ENCODE measurements around the gene NXPH3. TPM values are rescaled to one million over a fixed set of nuclear protein-coding genes. Genes with fewer than 3 reads are reported as not detected.

Gene NXPH3
- total and polyA plus RNA-seq, 2 experiments from 2014 or later: 0.30 to 1.4 TPM

DNA sequence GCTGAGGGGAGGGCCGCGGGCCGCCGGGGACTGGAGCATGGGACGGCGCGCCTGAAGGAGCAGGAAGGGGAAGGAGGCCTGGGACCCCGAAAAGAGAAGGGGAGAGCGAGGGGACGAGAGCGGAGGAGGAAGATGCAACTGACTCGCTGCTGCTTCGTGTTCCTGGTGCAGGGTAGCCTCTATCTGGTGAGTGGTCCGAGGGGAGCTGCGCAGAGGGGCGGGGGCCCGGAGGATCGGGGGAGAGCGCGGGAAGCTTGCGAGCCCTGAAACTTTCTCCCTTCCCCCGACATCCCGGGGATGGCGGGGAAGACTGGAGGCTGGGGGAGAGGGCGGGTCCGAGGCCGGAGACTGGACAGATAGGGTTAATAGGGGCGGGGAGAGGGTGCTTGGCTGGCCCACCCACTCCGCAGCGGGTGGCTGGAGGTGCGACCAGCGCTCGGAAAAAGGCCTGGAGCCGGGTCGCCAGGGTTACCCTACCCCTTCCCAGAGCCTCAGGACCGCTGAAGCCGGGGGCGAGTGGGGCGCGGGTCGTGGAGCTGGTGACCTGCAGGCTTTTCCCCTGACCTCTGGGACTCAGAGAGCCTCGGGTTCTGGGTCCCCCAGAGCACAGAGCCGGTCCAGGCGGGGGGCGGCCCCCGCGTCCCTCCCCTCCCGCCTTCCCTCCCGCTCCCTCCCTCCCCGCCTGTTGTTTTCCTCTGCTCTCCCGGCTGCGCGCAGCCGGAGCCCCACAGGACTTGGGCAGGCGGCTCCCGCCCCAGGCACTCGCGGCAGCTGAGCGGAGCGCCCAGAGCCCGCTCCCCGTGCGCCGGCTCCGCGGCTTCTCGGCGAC, 631 bp downstream of the NXPH3 start:
- peak overlapping the region; percentile 56 for H3K9ac ChIP-seq
- H3K4me3 ChIP-seq: peak overlapping the region; percentile 73
- in situ Hi-C loops (cut with MboI): no loop called here
- H3K9me3 ChIP-seq (ENCODE audit: low read depth): no peaks in the 10 kb centered on the region
- H3K9me2 ChIP-seq (ENCODE audit: insufficient read depth): no peaks in the 10 kb centered on the region
- H2AFZ ChIP-seq: peak overlapping the region; percentile 82
- H3K79me2 ChIP-seq (ENCODE audit: insufficient read depth): no peaks in the 10 kb centered on the region
- no peaks in the 10 kb centered on the region for H3F3A ChIP-seq (ENCODE audit: insufficient read depth)
- H3K27me3 ChIP-seq (replicated peaks; ENCODE audit: insufficient read depth): 0 out of 2 replicates have a peak, but pooled peaks cover 3% of the 10 kb centered on the region
- H3K4me2 ChIP-seq (ENCODE audit: unreplicated experiment): peak overlapping the region; percentile 82
- no peaks in the 10 kb centered on the region for H3K36me3 ChIP-seq (ENCODE audit: low read depth)
- DNase-seq: peak; percentile 78
- 1 to 3% methylated on average over 27 to 47 of the region's 68 CpGs for WGBS, 2 experiments (ENCODE audit: low coverage in 1 of 2, low lambda C conversion rate in 2 of 2, missing lambda C conversion rate in 2 of 2)
- H3K27ac ChIP-seq: no peak overlapping the region
- no peaks in the 10 kb centered on the region for H3K4me1 ChIP-seq (ENCODE audit: insufficient read depth)
- no peaks in the 10 kb centered on the region for H4K20me1 ChIP-seq (ENCODE audit: insufficient read depth)
- TF ChIP-seq EZH2 (IDR thresholded peaks at IDR 0.05; ENCODE audit: insufficient read depth, poor library complexity, severe bottlenecking) (peak; percentile 37), EZH2phosphoT487 (IDR thresholded peaks at IDR 0.05; ENCODE audit: insufficient read depth, low read depth) (no peak)

DNA sequence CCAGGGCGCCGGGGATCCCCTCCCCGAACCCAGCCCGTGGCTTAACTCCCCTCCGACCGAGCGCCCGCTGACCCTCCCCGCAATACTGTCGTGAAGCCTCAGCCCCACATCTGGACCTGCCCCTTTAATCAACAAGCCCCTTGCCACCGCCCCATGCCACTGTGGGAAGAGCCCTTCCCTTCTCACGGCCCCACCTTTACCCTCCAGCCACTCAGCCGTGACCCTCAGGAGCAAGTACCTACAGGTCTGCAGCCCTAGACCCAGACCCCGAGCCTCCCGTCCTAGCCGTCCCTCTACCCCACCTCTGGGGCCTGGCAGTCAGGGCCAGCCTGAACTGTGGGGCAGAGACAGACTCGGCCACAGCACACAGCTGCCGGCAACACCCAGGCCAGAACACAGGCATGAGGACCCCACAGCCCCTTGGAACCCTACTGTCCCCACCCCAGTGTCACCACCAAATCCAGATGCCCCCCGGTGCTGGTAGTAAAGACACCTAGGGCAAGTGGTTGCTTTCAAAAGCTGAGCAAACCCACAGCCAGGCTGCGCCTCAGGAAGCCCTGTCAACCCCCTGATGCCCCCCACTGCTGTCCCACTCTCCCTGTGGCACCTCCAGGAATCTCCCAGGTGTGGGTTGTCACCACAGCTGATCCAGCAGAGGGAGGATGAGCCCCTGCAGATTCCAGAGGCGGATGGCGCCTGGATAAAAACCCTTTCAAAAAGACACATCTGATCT, 1.4 kb downstream of the NXPH3 start:
- TF ChIP-seq EZH2 (IDR thresholded peaks at IDR 0.05; ENCODE audit: insufficient read depth, poor library complexity, severe bottlenecking) (no peak), EZH2phosphoT487 (IDR thresholded peaks at IDR 0.05; ENCODE audit: insufficient read depth, low read depth) (no peak)
- Histone ChIP-seq H3K9me2 (ENCODE audit: insufficient read depth) (no peaks in the 10 kb centered on the region), H3K79me2 (ENCODE audit: insufficient read depth) (no peaks in the 10 kb centered on the region), H4K20me1 (ENCODE audit: insufficient read depth) (no peaks in the 10 kb centered on the region), H3K4me1 (ENCODE audit: insufficient read depth) (no peaks in the 10 kb centered on the region), H3K36me3 (ENCODE audit: low read depth) (no peaks in the 10 kb centered on the region), H3K4me3 (peak overlapping the region; percentile 73), H3K9me3 (ENCODE audit: low read depth) (no peaks in the 10 kb centered on the region), H3K27ac (no peak overlapping the region), H3K4me2 (ENCODE audit: unreplicated experiment) (peak overlapping the region; percentile 82), H3K9ac (peak overlapping the region; percentile 56), H3F3A (ENCODE audit: insufficient read depth) (no peaks in the 10 kb centered on the region), H3K27me3 (replicated peaks; ENCODE audit: insufficient read depth) (0 out of 2 replicates have a peak, but pooled peaks cover 3% of the 10 kb centered on the region), H2AFZ (peak overlapping the region; percentile 82)
- no peak for DNase-seq
- WGBS, 2 experiments (ENCODE audit: low coverage in 1 of 2, low lambda C conversion rate in 2 of 2, missing lambda C conversion rate in 2 of 2): 19 to 25% methylated on average over 12 to 21 of the region's 22 CpGs
- in situ Hi-C loops (cut with MboI): no loop called here

DNA sequence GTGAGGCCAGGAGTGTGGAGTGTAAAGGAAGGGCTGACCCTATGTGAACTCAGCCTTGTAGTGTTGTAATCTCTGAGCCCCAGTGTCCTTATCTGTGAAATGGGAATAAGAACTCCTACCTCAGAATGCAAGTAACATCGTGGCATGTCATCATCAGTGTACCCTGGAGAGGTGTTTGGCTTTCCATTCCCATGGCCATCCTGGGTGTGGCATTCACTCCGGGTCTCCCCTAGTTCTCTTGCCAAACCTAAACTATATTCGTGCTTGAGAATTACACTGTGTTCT, 1.9 kb downstream of the NXPH3 start:
- Histone ChIP-seq H3K27ac (no peak overlapping the region), H3K4me3 (no peak overlapping the region), H3K4me1 (ENCODE audit: insufficient read depth) (peaks cover 1% of the 10 kb centered on the region; the same call in 1 of the 2 replicates), H3K4me2 (ENCODE audit: unreplicated experiment) (no peak overlapping the region), H3K79me2 (ENCODE audit: insufficient read depth) (no peaks in the 10 kb centered on the region), H3F3A (ENCODE audit: insufficient read depth) (no peaks in the 10 kb centered on the region), H3K36me3 (ENCODE audit: low read depth) (no peaks in the 10 kb centered on the region), H3K9me2 (ENCODE audit: insufficient read depth) (no peaks in the 10 kb centered on the region), H3K27me3 (replicated peaks; ENCODE audit: insufficient read depth) (0 out of 2 replicates have a peak, but pooled peaks cover 3% of the 10 kb centered on the region), H4K20me1 (ENCODE audit: insufficient read depth) (no peaks in the 10 kb centered on the region), H2AFZ (no peak overlapping the region), H3K9ac (no peak overlapping the region), H3K9me3 (ENCODE audit: low read depth) (no peaks in the 10 kb centered on the region)
- in situ Hi-C loops (cut with MboI): no loop called here
- DNase-seq: no peak
- WGBS, 2 experiments (ENCODE audit: low coverage in 1 of 2, low lambda C conversion rate in 2 of 2, missing lambda C conversion rate in 2 of 2): 47 to 51% methylated on average over 3 of the region's 3 CpGs
- TF ChIP-seq EZH2 (IDR thresholded peaks at IDR 0.05; ENCODE audit: insufficient read depth, poor library complexity, severe bottlenecking) (no peak), EZH2phosphoT487 (IDR thresholded peaks at IDR 0.05; ENCODE audit: insufficient read depth, low read depth) (no peak)

DNA sequence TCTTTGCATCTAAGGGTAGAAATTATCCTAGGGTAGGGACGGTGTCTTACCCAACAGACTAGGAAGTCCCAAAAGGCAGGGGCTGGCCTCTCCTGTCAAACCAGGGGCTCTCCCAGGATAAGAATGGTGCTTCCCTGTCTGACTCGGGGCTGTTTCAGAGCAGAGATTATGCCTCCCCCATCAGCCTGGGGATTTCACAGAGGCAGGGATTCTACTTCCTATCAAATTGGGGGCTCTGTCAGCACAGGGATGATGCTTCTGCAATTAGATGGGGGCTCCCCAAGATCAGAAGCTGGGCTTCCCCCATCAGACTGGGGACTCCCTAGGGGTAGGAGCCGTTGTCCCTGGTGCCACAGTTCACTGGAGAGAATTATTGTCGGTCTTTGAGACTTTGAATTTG, 2.3 kb downstream of the NXPH3 start:
- WGBS, 2 experiments (ENCODE audit: low coverage in 1 of 2, low lambda C conversion rate in 2 of 2, missing lambda C conversion rate in 2 of 2): 67 to 68% methylated on average over 4 of the region's 4 CpGs
- Histone ChIP-seq H3K36me3 (ENCODE audit: low read depth) (no peaks in the 10 kb centered on the region), H3K4me3 (no peak overlapping the region), H3K9me3 (ENCODE audit: low read depth) (no peaks in the 10 kb centered on the region), H3K4me2 (ENCODE audit: unreplicated experiment) (no peak overlapping the region), H3K9me2 (ENCODE audit: insufficient read depth) (no peaks in the 10 kb centered on the region), H3K9ac (no peak overlapping the region), H3K79me2 (ENCODE audit: insufficient read depth) (no peaks in the 10 kb centered on the region), H3K4me1 (ENCODE audit: insufficient read depth) (peaks cover 5% of the 10 kb centered on the region; the same call in 1 of the 2 replicates), H4K20me1 (ENCODE audit: insufficient read depth) (no peaks in the 10 kb centered on the region), H2AFZ (no peak overlapping the region), H3F3A (ENCODE audit: insufficient read depth) (no peaks in the 10 kb centered on the region), H3K27ac (no peak overlapping the region), H3K27me3 (replicated peaks; ENCODE audit: insufficient read depth) (0 out of 2 replicates have a peak, but pooled peaks cover 3% of the 10 kb centered on the region)
- in situ Hi-C loops (cut with MboI): no loop called here
- TF ChIP-seq EZH2phosphoT487 (IDR thresholded peaks at IDR 0.05; ENCODE audit: insufficient read depth, low read depth) (no peak), EZH2 (IDR thresholded peaks at IDR 0.05; ENCODE audit: insufficient read depth, poor library complexity, severe bottlenecking) (no peak)
- no peak for DNase-seq
